ENCODE measurements around the gene SKP1.
A peak's percentile ranks its signal among the peaks of the same experiment; 100 is the strongest.

Gene SKP1

DNA sequence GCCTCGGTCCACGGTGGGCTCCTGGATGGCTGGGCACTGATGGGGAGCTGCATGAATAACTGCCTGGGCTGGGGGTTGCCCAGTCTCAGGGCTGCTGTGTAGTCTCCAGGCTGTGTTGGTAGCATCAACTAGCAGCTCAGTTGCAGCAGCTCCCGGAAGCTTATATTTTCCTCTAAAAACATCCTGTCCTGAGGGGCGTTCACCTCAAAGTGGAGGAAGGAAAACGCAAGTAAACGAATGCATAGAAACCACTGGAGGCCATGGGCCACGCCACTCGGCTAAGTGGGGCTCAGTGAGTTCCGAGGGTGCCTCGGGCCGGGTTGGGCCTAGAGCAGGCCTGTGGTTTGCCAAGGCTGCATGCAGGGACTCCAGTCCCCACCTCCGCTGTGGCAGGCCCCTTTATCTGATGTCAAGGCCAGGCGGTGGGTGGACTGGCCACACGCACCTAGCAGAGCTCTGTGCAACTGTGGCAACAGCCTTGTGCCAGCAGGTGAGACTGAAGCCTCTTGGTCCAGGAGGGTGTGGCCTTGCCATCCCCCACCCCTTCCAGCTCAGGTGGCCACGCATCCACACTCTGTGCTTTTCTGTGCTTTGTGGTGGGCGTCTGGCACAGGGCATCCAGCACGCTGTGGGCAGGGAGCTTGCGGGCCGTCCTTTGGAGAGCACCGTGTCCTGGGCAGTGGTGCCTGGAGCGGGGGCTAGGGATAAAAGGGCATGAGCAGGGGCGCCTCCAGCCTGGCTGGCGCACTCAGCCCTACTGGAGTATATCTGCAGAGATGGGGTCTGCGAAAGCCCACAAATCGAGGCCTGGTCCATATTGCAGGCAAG is 47.1 kb downstream of the SKP1 start:
- Histone ChIP-seq H3K4me3 (ENCODE audit: insufficient read depth, low read depth, low read length, poor library complexity, severe bottlenecking) (peak overlapping the region; percentile 43), H3K4me1 (ENCODE audit: control insufficient read depth, insufficient read depth, low read length, poor library complexity, severe bottlenecking) (peaks cover 98% of the 10 kb centered on the region), H3K36me3 (ENCODE audit: control insufficient read depth, insufficient read depth, low read length) (peaks cover 41% of the 10 kb centered on the region), H3K9me3 (ENCODE audit: control insufficient read depth, low read length) (no peaks in the 10 kb centered on the region), H3K27me3 (replicated peaks; ENCODE audit: control insufficient read depth, insufficient read depth, low read length, poor library complexity, severe bottlenecking) (no peaks in the 10 kb centered on the region), H3K27ac (ENCODE audit: insufficient read depth, low read length, poor library complexity, severe bottlenecking) (peak overlapping the region; percentile 98)
- DNase-seq, result no peak

DNA sequence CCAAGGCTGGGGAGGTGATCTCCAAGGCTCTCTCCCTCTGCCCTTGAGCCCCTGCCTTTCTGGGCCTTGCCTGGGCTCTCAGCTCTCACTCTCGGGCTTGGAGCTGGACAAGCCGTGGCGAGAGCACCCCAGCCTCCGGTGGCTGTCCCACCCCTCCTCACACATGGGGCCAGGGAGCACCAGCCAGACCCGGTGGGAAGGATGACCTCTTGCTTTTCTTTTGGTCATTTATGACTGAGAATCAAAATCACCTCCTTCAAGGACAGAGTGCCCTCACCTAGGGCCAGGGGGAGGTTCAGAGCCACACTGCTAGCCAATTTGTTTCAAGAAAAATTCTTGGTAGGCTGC is 48.1 kb downstream of the SKP1 start:
- Histone ChIP-seq H3K36me3 (ENCODE audit: control insufficient read depth, insufficient read depth, low read length) (peaks cover 31% of the 10 kb centered on the region), H3K4me3 (ENCODE audit: insufficient read depth, low read depth, low read length, poor library complexity, severe bottlenecking) (peak overlapping the region; percentile 43)

GRCh38 chr5:134127988-134128647 is 48.6 kb downstream of the SKP1 start:
- Histone ChIP-seq H3K4me3 (ENCODE audit: insufficient read depth, low read depth, low read length, poor library complexity, severe bottlenecking) (peak overlapping the region; percentile 43), H3K27ac (ENCODE audit: insufficient read depth, low read length, poor library complexity, severe bottlenecking) (peak overlapping the region; percentile 98), H3K9me3 (ENCODE audit: control insufficient read depth, low read length) (no peaks in the 10 kb centered on the region), H3K36me3 (ENCODE audit: control insufficient read depth, insufficient read depth, low read length) (peaks cover 29% of the 10 kb centered on the region), H3K4me1 (ENCODE audit: control insufficient read depth, insufficient read depth, low read length, poor library complexity, severe bottlenecking) (peaks cover 98% of the 10 kb centered on the region), H3K27me3 (replicated peaks; ENCODE audit: control insufficient read depth, insufficient read depth, low read length, poor library complexity, severe bottlenecking) (no peaks in the 10 kb centered on the region)
- no peak for DNase-seq

More for the DNA sequence above, 48.1 kb downstream of the SKP1 start:
- Histone ChIP-seq H3K27me3 (replicated peaks; ENCODE audit: control insufficient read depth, insufficient read depth, low read length, poor library complexity, severe bottlenecking) (no peaks in the 10 kb centered on the region), H3K27ac (ENCODE audit: insufficient read depth, low read length, poor library complexity, severe bottlenecking) (peak overlapping the region; percentile 98), H3K4me1 (ENCODE audit: control insufficient read depth, insufficient read depth, low read length, poor library complexity, severe bottlenecking) (peaks cover 98% of the 10 kb centered on the region), H3K9me3 (ENCODE audit: control insufficient read depth, low read length) (no peaks in the 10 kb centered on the region)
- DNase-seq, result no peak

- H3K36me3 ChIP-seq (ENCODE audit: control insufficient read depth, insufficient read depth, low read length), result peaks cover 28% of the 10 kb centered on the region
- DNase-seq, result peak; percentile 62 to 71 (median 66)
- H3K4me1 ChIP-seq (ENCODE audit: control insufficient read depth, insufficient read depth, low read length, poor library complexity, severe bottlenecking), result peaks cover 99% of the 10 kb centered on the region
- H3K27ac ChIP-seq (ENCODE audit: insufficient read depth, low read length, poor library complexity, severe bottlenecking), result peak overlapping the region; percentile 98
- H3K9me3 ChIP-seq (ENCODE audit: control insufficient read depth, low read length), result no peaks in the 10 kb centered on the region
- no peaks in the 10 kb centered on the region for H3K27me3 ChIP-seq (replicated peaks; ENCODE audit: control insufficient read depth, insufficient read depth, low read length, poor library complexity, severe bottlenecking)
- H3K4me3 ChIP-seq (ENCODE audit: insufficient read depth, low read depth, low read length, poor library complexity, severe bottlenecking), result peak overlapping the region; percentile 43
Measured at GRCh38 chr5:134127376-134127861, 49.3 kb downstream of the SKP1 start.

DNA sequence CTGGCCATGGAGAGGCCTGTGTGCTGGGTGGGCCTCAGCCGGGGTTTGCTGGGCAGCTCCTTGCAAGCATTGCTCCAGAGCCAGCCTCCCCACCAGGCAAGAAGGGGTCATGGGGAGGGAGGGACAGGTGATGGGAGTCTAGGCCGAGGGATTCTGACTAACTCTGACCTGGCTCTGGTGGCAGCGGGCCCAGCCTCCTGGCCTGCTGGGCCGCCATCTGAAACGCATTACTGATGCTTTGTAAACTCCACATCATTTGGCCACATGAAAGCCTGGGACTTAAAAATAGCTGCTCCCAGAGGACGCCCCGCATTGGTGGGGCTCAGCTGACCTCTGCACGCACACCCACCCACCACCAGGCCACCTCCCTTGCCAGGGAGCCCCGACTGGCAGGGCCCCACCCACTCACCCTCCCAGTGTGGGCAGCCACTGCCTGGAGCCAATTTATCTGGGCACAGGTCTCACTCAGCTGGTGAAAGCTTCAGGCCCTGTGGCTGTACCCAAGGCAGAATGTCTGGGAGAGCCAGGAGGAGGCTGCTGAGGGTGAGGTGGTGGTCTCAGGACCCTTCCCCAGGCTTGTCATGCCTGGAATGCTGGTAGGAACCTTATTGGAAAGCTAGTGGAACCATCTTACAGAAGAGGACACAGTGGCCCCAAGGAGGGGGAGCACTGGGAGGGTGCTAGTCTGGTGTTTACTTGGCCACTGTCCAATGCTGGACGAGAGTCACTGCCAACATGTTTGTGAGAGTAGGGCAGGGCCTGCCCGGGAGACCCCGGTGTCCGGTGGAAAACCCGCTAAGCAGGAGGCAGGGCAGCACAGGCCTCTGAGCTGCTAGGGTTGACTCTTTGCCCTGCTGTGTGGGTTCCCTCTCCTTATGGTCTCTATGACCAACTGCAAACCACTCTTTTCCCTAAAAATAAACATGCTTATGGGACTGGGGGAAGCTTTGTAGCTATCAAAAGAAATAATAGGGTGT is 51.4 kb downstream of the SKP1 start:
- Histone ChIP-seq H3K4me1 (ENCODE audit: control insufficient read depth, insufficient read depth, low read length, poor library complexity, severe bottlenecking) (peaks cover 98% of the 10 kb centered on the region), H3K9me3 (ENCODE audit: control insufficient read depth, low read length) (no peaks in the 10 kb centered on the region), H3K27me3 (replicated peaks; ENCODE audit: control insufficient read depth, insufficient read depth, low read length, poor library complexity, severe bottlenecking) (no peaks in the 10 kb centered on the region), H3K27ac (ENCODE audit: insufficient read depth, low read length, poor library complexity, severe bottlenecking) (peak overlapping the region; percentile 98), H3K4me3 (ENCODE audit: insufficient read depth, low read depth, low read length, poor library complexity, severe bottlenecking) (peak overlapping the region; percentile 40), H3K36me3 (ENCODE audit: control insufficient read depth, insufficient read depth, low read length) (peaks cover 31% of the 10 kb centered on the region)
- no peak for DNase-seq

- H3K27me3 ChIP-seq (replicated peaks; ENCODE audit: control insufficient read depth, insufficient read depth, low read length, poor library complexity, severe bottlenecking), result no peaks in the 10 kb centered on the region
- H3K36me3 ChIP-seq (ENCODE audit: control insufficient read depth, insufficient read depth, low read length), result peaks cover 39% of the 10 kb centered on the region
- H3K4me1 ChIP-seq (ENCODE audit: control insufficient read depth, insufficient read depth, low read length, poor library complexity, severe bottlenecking), result peaks cover 97% of the 10 kb centered on the region
- H3K27ac ChIP-seq (ENCODE audit: insufficient read depth, low read length, poor library complexity, severe bottlenecking), result peak overlapping the region; percentile 98
- no peaks in the 10 kb centered on the region for H3K9me3 ChIP-seq (ENCODE audit: control insufficient read depth, low read length)
- H3K4me3 ChIP-seq (ENCODE audit: insufficient read depth, low read depth, low read length, poor library complexity, severe bottlenecking), result peak overlapping the region; percentile 40
- peak in 1 of 3 donors; percentile 60 for DNase-seq
Measured at GRCh38 chr5:134124289-134125038, 52.3 kb downstream of the SKP1 start.

GRCh38 chr5:134123360-134123759 is 53.4 kb downstream of the SKP1 start:
- Histone ChIP-seq H3K4me1 (ENCODE audit: control insufficient read depth, insufficient read depth, low read length, poor library complexity, severe bottlenecking) (peaks cover 90% of the 10 kb centered on the region), H3K36me3 (ENCODE audit: control insufficient read depth, insufficient read depth, low read length) (peaks cover 50% of the 10 kb centered on the region), H3K27me3 (replicated peaks; ENCODE audit: control insufficient read depth, insufficient read depth, low read length, poor library complexity, severe bottlenecking) (no peaks in the 10 kb centered on the region), H3K27ac (ENCODE audit: insufficient read depth, low read length, poor library complexity, severe bottlenecking) (peak overlapping the region; percentile 98), H3K9me3 (ENCODE audit: control insufficient read depth, low read length) (no peaks in the 10 kb centered on the region), H3K4me3 (ENCODE audit: insufficient read depth, low read depth, low read length, poor library complexity, severe bottlenecking) (peak overlapping the region; percentile 31)
- DNase-seq, result no peak

- peaks cover 53% of the 10 kb centered on the region for H3K36me3 ChIP-seq (ENCODE audit: control insufficient read depth, insufficient read depth, low read length)
- peak overlapping the region; percentile 98 for H3K27ac ChIP-seq (ENCODE audit: insufficient read depth, low read length, poor library complexity, severe bottlenecking)
- H3K27me3 ChIP-seq (replicated peaks; ENCODE audit: control insufficient read depth, insufficient read depth, low read length, poor library complexity, severe bottlenecking), result no peaks in the 10 kb centered on the region
- H3K4me1 ChIP-seq (ENCODE audit: control insufficient read depth, insufficient read depth, low read length, poor library complexity, severe bottlenecking), result peaks cover 86% of the 10 kb centered on the region
- H3K4me3 ChIP-seq (ENCODE audit: insufficient read depth, low read depth, low read length, poor library complexity, severe bottlenecking), result peak overlapping the region; percentile 31
- DNase-seq, result peak; percentile 41 to 63 (median 60)
- no peaks in the 10 kb centered on the region for H3K9me3 ChIP-seq (ENCODE audit: control insufficient read depth, low read length)
Measured at GRCh38 chr5:134122530-134122929, 54.2 kb downstream of the SKP1 start.

Measured in effector memory CD4-positive, alpha-beta T cell (primary cell).